Endometrial microvascular endothelial cells (primary cell): ENCODE measurements around the gene DCC. TPM values are rescaled to one million over a fixed set of nuclear protein-coding genes. Genes with fewer than 3 reads are reported as not detected.

Experiments
- in situ Hi-C: cut with HindIII; loops from 2 replicates; pipeline ENCODE4 v1.10.0; 2017; ENCODE audit warnings: low sequenced_read_pairs, low pct_unique_long_range_greater_than_20kb; ENCODE audit errors: inconsistent ontology term
- total RNA-seq: library from RNA; depleted of rRNA; stranded (reverse); fragments of >200 nt; gene quantifications from one replicate; pipeline ENCODE4 v1.2.3, GENCODE V29; 2015; ENCODE audit errors: inconsistent ontology term

DCC gene
- total RNA-seq, 1 donor from 2014 or later = not detected

GRCh38 chr18:53152476-53152875 lies 812.5 kb downstream of the DCC start:
- in situ Hi-C loops = no loop called here

- in situ Hi-C loops = no loop called here
These were observed 813.3 kb downstream of the DCC start for GRCh38 chr18:53153281-53153680.

GRCh38 chr18:53153800-53154199 lies 813.8 kb downstream of the DCC start:
- in situ Hi-C loops = no loop called here

- in situ Hi-C loops = no loop called here
These were observed 825.8 kb downstream of the DCC start for GRCh38 chr18:53165770-53166169.

GRCh38 chr18:53169346-53169745 lies 829.3 kb downstream of the DCC start:
- in situ Hi-C loops = no loop called here

GRCh38 chr18:53191634-53192033 lies 851.6 kb downstream of the DCC start:
- in situ Hi-C loops = no loop called here

GRCh38 chr18:53193870-53194269 lies 853.9 kb downstream of the DCC start:
- in situ Hi-C loops = no loop called here

- in situ Hi-C loops = no loop called here
These were observed 879.9 kb downstream of the DCC start for GRCh38 chr18:53219853-53220252.

GRCh38 chr18:53224128-53224778 lies 884.3 kb downstream of the DCC start:
- in situ Hi-C loops = no loop called here

GRCh38 chr18:53225567-53226325 lies 885.7 kb downstream of the DCC start:
- in situ Hi-C loops = no loop called here

GRCh38 chr18:53234610-53235009 lies 894.6 kb downstream of the DCC start:
- in situ Hi-C loops = no loop called here

- in situ Hi-C loops = no loop called here
These were observed 901.2 kb downstream of the DCC start for GRCh38 chr18:53241161-53241560.

GRCh38 chr18:53253789-53254188 lies 913.8 kb downstream of the DCC start:
- in situ Hi-C loops = no loop called here

GRCh38 chr18:53254265-53254664 lies 914.3 kb downstream of the DCC start:
- in situ Hi-C loops = no loop called here

- in situ Hi-C loops = no loop called here
These were observed 921.2 kb downstream of the DCC start for GRCh38 chr18:53261241-53261640.

- in situ Hi-C loops = no loop called here
These were observed 926.9 kb downstream of the DCC start for GRCh38 chr18:53266850-53267249.

- in situ Hi-C loops = no loop called here
These were observed 928.5 kb downstream of the DCC start for GRCh38 chr18:53268455-53268854.

- in situ Hi-C loops = no loop called here
These were observed 941.4 kb downstream of the DCC start for GRCh38 chr18:53281406-53281805.

- in situ Hi-C loops = no loop called here
These were observed 943.7 kb downstream of the DCC start for GRCh38 chr18:53283708-53284107.

GRCh38 chr18:53305461-53305860 lies 965.5 kb downstream of the DCC start:
- in situ Hi-C loops = no loop called here

- in situ Hi-C loops = no loop called here
These were observed 979.6 kb downstream of the DCC start for GRCh38 chr18:53319628-53320027.
